ENCODE data around the gene ENO1.

Gene ENO1

DNA sequence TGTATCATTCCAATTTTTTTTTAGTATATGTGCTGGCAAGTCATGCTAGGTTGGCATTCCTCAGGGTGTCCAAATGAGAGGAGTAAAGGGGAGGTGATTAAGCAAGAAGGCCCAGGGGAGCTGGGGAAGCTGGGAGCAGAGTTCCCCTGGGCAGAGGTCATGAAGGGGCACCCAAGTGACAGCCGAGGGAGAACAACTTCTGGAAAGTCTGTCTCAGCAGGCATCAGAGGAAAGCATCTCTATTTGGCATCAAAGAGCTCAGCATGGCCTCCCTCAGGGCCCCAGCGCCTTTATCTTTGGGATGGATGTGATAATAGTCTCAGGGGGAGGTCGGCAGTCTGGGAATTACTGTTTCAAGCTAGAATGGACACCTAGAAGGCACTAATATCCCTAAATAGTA is 5.0 kb upstream of the ENO1 start:
- peaks cover 21% of the 10 kb centered on the region for H3K4me1 ChIP-seq (ENCODE audit: insufficient read depth, low read length)
- no peak overlapping the region for H2AFZ ChIP-seq (ENCODE audit: low read depth, low read length)
- no peak overlapping the region for H3K27ac ChIP-seq (ENCODE audit: low read length)
- no peaks in the 10 kb centered on the region for H3K27me3 ChIP-seq (ENCODE audit: insufficient read depth, low read length, poor library complexity)
- no peak for DNase-seq
- TF ChIP-seq, protein P1, sequence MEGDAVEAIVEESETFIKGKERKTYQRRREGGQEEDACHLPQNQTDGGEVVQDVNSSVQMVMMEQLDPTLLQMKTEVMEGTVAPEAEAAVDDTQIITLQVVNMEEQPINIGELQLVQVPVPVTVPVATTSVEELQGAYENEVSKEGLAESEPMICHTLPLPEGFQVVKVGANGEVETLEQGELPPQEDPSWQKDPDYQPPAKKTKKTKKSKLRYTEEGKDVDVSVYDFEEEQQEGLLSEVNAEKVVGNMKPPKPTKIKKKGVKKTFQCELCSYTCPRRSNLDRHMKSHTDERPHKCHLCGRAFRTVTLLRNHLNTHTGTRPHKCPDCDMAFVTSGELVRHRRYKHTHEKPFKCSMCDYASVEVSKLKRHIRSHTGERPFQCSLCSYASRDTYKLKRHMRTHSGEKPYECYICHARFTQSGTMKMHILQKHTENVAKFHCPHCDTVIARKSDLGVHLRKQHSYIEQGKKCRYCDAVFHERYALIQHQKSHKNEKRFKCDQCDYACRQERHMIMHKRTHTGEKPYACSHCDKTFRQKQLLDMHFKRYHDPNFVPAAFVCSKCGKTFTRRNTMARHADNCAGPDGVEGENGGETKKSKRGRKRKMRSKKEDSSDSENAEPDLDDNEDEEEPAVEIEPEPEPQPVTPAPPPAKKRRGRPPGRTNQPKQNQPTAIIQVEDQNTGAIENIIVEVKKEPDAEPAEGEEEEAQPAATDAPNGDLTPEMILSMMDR (IDR thresholded peaks at IDR 0.05; ENCODE audit: borderline replicate concordance, extremely low read depth, low read length, poor library complexity, severe bottlenecking): no peak
- no peak for TF ChIP-seq EZH2 (IDR thresholded peaks at IDR 0.05; ENCODE audit: borderline replicate concordance, low read depth, low read length, severe bottlenecking)
- ATAC-seq (ENCODE audit: insufficient read depth, low read depth): no peak
- no peaks in the 10 kb centered on the region for H3K9me3 ChIP-seq (ENCODE audit: insufficient read depth, low read length, severe bottlenecking)
- H4K20me1 ChIP-seq (ENCODE audit: insufficient read depth, low read length): no peaks in the 10 kb centered on the region
- no peaks in the 10 kb centered on the region for H3K36me3 ChIP-seq (ENCODE audit: insufficient read depth, low read length)
- H3K79me2 ChIP-seq (ENCODE audit: insufficient read depth, low read length): peaks cover 18% of the 10 kb centered on the region
- no peak overlapping the region for H3K4me2 ChIP-seq (ENCODE audit: insufficient read depth, low read length)
- H3K9ac ChIP-seq (ENCODE audit: low read depth, low read length): no peak overlapping the region
- H3K4me3 ChIP-seq (ENCODE audit: low read depth in 1 of 2, low read length in 2 of 2): no peak overlapping the region

- Histone ChIP-seq H3K79me2 (ENCODE audit: insufficient read depth, low read length) (peaks cover 52% of the 10 kb centered on the region), H3K4me3 (ENCODE audit: low read depth in 1 of 2, low read length in 2 of 2) (peak overlapping the region; percentile 74 to 78; a peak in 3 of 4 replicates), H2AFZ (ENCODE audit: low read depth, low read length) (peak overlapping the region; percentile 55; the same call in 1 of the 2 replicates)
These were observed 1.6 kb upstream of the ENO1 start for GRCh38 chr1:8879922-8880676.

GRCh38 chr1:8879464-8879921 is 1.0 kb upstream of the ENO1 start:
- peaks cover 58% of the 10 kb centered on the region for H3K79me2 ChIP-seq (ENCODE audit: insufficient read depth, low read length)
- H3K4me3 ChIP-seq (ENCODE audit: low read depth in 1 of 2, low read length in 2 of 2): peak overlapping the region; percentile 74 to 78; a peak in 3 of 4 replicates
- peak overlapping the region; percentile 55 for H2AFZ ChIP-seq (ENCODE audit: low read depth, low read length)
- no peaks in the 10 kb centered on the region for H3K27me3 ChIP-seq (ENCODE audit: insufficient read depth, low read length, poor library complexity)
- H3K4me2 ChIP-seq (ENCODE audit: insufficient read depth, low read length): peak overlapping the region; percentile 69
- no peaks in the 10 kb centered on the region for H3K9me3 ChIP-seq (ENCODE audit: insufficient read depth, low read length, severe bottlenecking)
- peak overlapping the region; percentile 97 for H3K9ac ChIP-seq (ENCODE audit: low read depth, low read length)
- DNase-seq (no peak), ATAC-seq (ENCODE audit: insufficient read depth, low read depth) (no peak; the same call in 2 of the 3 replicates)
- peaks cover 39% of the 10 kb centered on the region for H3K36me3 ChIP-seq (ENCODE audit: insufficient read depth, low read length)
- TF ChIP-seq, protein P1 (IDR thresholded peaks at IDR 0.05; ENCODE audit: borderline replicate concordance, extremely low read depth, low read length, poor library complexity, severe bottlenecking): peak; percentile 61
- TF ChIP-seq EZH2 (IDR thresholded peaks at IDR 0.05; ENCODE audit: borderline replicate concordance, low read depth, low read length, severe bottlenecking): no peak
- H4K20me1 ChIP-seq (ENCODE audit: insufficient read depth, low read length): peaks cover 38% of the 10 kb centered on the region
- H3K4me1 ChIP-seq (ENCODE audit: insufficient read depth, low read length): peaks cover 47% of the 10 kb centered on the region
- H3K27ac ChIP-seq (ENCODE audit: low read length): peak overlapping the region; percentile 91

More at GRCh38 chr1:8879922-8880676, 1.6 kb upstream of the ENO1 start:
- H3K4me2 ChIP-seq (ENCODE audit: insufficient read depth, low read length): peak overlapping the region; percentile 69
- TF ChIP-seq, protein P1 (IDR thresholded peaks at IDR 0.05; ENCODE audit: borderline replicate concordance, extremely low read depth, low read length, poor library complexity, severe bottlenecking): no peak
- TF ChIP-seq EZH2 (IDR thresholded peaks at IDR 0.05; ENCODE audit: borderline replicate concordance, low read depth, low read length, severe bottlenecking): no peak
- no peaks in the 10 kb centered on the region for H3K9me3 ChIP-seq (ENCODE audit: insufficient read depth, low read length, severe bottlenecking)
- H4K20me1 ChIP-seq (ENCODE audit: insufficient read depth, low read length): peaks cover 32% of the 10 kb centered on the region
- peak; percentile 23; the same call in 2 of the 3 replicates for ATAC-seq (ENCODE audit: insufficient read depth, low read depth)
- H3K9ac ChIP-seq (ENCODE audit: low read depth, low read length): peak overlapping the region; percentile 97
- peak; percentile 67 for DNase-seq
- H3K36me3 ChIP-seq (ENCODE audit: insufficient read depth, low read length): peaks cover 33% of the 10 kb centered on the region
- H3K27me3 ChIP-seq (ENCODE audit: insufficient read depth, low read length, poor library complexity): no peaks in the 10 kb centered on the region
- H3K4me1 ChIP-seq (ENCODE audit: insufficient read depth, low read length): peaks cover 41% of the 10 kb centered on the region
- H3K27ac ChIP-seq (ENCODE audit: low read length): peak overlapping the region; percentile 91

Data from DND-41 (cell line).